Measurements from ENCODE around the gene GTSF1L. TPM values are rescaled to one million over a fixed set of nuclear protein-coding genes. Genes with fewer than 3 reads are reported as not detected.

GTSF1L gene
- total RNA-seq, 1 donor from 2014 or later: not detected

GRCh38 chr20:43715511-43715910 is 11.3 kb downstream of the GTSF1L start:
- no peak for ATAC-seq

GRCh38 chr20:43715044-43715443 is 11.8 kb downstream of the GTSF1L start:
- no peak for ATAC-seq

GRCh38 chr20:43711098-43711654 is 15.6 kb downstream of the GTSF1L start:
- ATAC-seq: no peak

- ATAC-seq: no peak
Measured at GRCh38 chr20:43710370-43711044, 16.3 kb downstream of the GTSF1L start.

- no peak for ATAC-seq
Measured at GRCh38 chr20:43702502-43702901, 24.3 kb downstream of the GTSF1L start.

- no peak for ATAC-seq
Measured at GRCh38 chr20:43700627-43701026, 26.2 kb downstream of the GTSF1L start.

GRCh38 chr20:43699941-43700565 is 26.7 kb downstream of the GTSF1L start:
- no peak for ATAC-seq

- no peak for ATAC-seq
Measured at GRCh38 chr20:43695571-43695970, 31.2 kb downstream of the GTSF1L start.

GRCh38 chr20:43694763-43695162 is 32.0 kb downstream of the GTSF1L start:
- ATAC-seq: no peak

- ATAC-seq: peak; percentile 50
Measured at GRCh38 chr20:43691928-43692524, 34.8 kb downstream of the GTSF1L start.

GRCh38 chr20:43690943-43691598 is 35.7 kb downstream of the GTSF1L start:
- ATAC-seq: no peak

GRCh38 chr20:43689165-43689564 is 37.6 kb downstream of the GTSF1L start:
- ATAC-seq: no peak

GRCh38 chr20:43686820-43687219 is 40.0 kb downstream of the GTSF1L start:
- ATAC-seq: no peak

GRCh38 chr20:43682446-43682845 is 44.4 kb downstream of the GTSF1L start:
- ATAC-seq: peak; percentile 28

- ATAC-seq: peak; percentile 80
Measured at GRCh38 chr20:43681991-43682410, 44.8 kb downstream of the GTSF1L start.

GRCh38 chr20:43681468-43681942 is 45.3 kb downstream of the GTSF1L start:
- ATAC-seq: peak; percentile 16

- no peak for ATAC-seq
Measured at GRCh38 chr20:43680981-43681380, 45.8 kb downstream of the GTSF1L start.

- no peak for ATAC-seq
Measured at GRCh38 chr20:43676368-43676767, 50.4 kb downstream of the GTSF1L start.

Other genes with a start within 250 kb of the GTSF1L start
- 4.9 TPM for gene L3MBTL1, start 219.3 kb downstream of the GTSF1L start, total RNA-seq
- gene SGK2, start 168.0 kb downstream of the GTSF1L start, total RNA-seq: 0.36 TPM
- 15.3 TPM for gene IFT52, start 136.1 kb downstream of the GTSF1L start, total RNA-seq
- 17.1 TPM for gene MYBL2, start 59.9 kb downstream of the GTSF1L start, total RNA-seq
- gene TOX2, start 187.8 kb upstream of the GTSF1L start, total RNA-seq: 1.2 TPM

Data from esophagus mucosa (tissue), 1 donor.